Fibroblast of the aortic adventitia (primary cell): Measurements from ENCODE around the gene ZNF385B. TPM values are rescaled to one million over a fixed set of nuclear protein-coding genes. Genes with fewer than 3 reads are reported as not detected.
A peak's percentile ranks its signal among the peaks of the same experiment; 100 is the strongest.

Source experiments
- DNase-seq: peaks from one replicate; pipeline ENCODE4 v3.0.0-alpha.2; 2010; ENCODE audit warnings: low read depth
- H3K4me3 ChIP-seq: 2 replicates; pipeline ENCODE4 v1.5.1; 2011; ENCODE audit warnings: low read depth, mild to moderate bottlenecking, control low read depth, low read length, moderate library complexity
- CTCF ChIP-seq: IDR thresholded peaks from 2 replicates; pipeline ENCODE4 v1.5.1; 2011; ENCODE audit warnings: mild to moderate bottlenecking, low read length, control low read depth, inconsistent platforms; ENCODE audit not compliant: insufficient read depth
- total RNA-seq: library from RNA; depleted of rRNA; stranded (reverse); fragments of >200 nt; gene quantifications from 2 replicates; pipeline ENCODE4 v1.2.3, GENCODE V29; 2012; ENCODE audit warnings: low replicate concordance

Gene ZNF385B
- total RNA-seq, 1 donor = 4.8 TPM

GRCh38 chr2:179571721-179572120 is 289.7 kb downstream of the ZNF385B start:
- TF ChIP-seq CTCF = no peak
- no peak for DNase-seq
- H3K4me3 ChIP-seq = no peak overlapping the region

GRCh38 chr2:179571252-179571651 is 290.2 kb downstream of the ZNF385B start:
- H3K4me3 ChIP-seq = no peak overlapping the region
- no peak for DNase-seq
- TF ChIP-seq CTCF = no peak

GRCh38 chr2:179569831-179570233 is 291.6 kb downstream of the ZNF385B start:
- no peak overlapping the region for H3K4me3 ChIP-seq
- TF ChIP-seq CTCF = no peak
- DNase-seq = peak; percentile 72

GRCh38 chr2:179565807-179566206 is 295.6 kb downstream of the ZNF385B start:
- no peak overlapping the region for H3K4me3 ChIP-seq
- TF ChIP-seq CTCF = no peak

GRCh38 chr2:179562330-179562885 is 299.0 kb downstream of the ZNF385B start:
- no peak for TF ChIP-seq CTCF
- no peak overlapping the region for H3K4me3 ChIP-seq
- DNase-seq = no peak

More at GRCh38 chr2:179565807-179566206, 295.6 kb downstream of the ZNF385B start:
- DNase-seq = no peak

- no peak overlapping the region for H3K4me3 ChIP-seq
- no peak for TF ChIP-seq CTCF
- DNase-seq = no peak
Observed at GRCh38 chr2:179561702-179562101, 299.7 kb downstream of the ZNF385B start.

- no peak for DNase-seq
- no peak for TF ChIP-seq CTCF
Observed at GRCh38 chr2:179560257-179560735, 301.1 kb downstream of the ZNF385B start.

More at GRCh38 chr2:179560257-179560735, 301.1 kb downstream of the ZNF385B start:
- no peak overlapping the region for H3K4me3 ChIP-seq
